LNCaP clone FGC (cell line): Measurements from ENCODE around the gene ARHGAP18.

ENCODE experiments used
- DNase-seq: peaks from one replicate; pipeline ENCODE4 v3.0.0-alpha.2; 2011; ENCODE audit warnings: low read depth
- H3K4me3 ChIP-seq: 2 replicates; pipeline ENCODE4 v1.5.1; 2011; ENCODE audit warnings: mild to moderate bottlenecking, low read depth, low read length, control low read depth
- TF ChIP-seq, protein P1 (sequence below): IDR thresholded peaks from 2 replicates; pipeline ENCODE4 v1.5.1; 2012; ENCODE audit warnings: mild to moderate bottlenecking; ENCODE audit not compliant: control insufficient read depth, insufficient read depth; ENCODE audit errors: extremely low read depth

ARHGAP18 gene

DNA sequence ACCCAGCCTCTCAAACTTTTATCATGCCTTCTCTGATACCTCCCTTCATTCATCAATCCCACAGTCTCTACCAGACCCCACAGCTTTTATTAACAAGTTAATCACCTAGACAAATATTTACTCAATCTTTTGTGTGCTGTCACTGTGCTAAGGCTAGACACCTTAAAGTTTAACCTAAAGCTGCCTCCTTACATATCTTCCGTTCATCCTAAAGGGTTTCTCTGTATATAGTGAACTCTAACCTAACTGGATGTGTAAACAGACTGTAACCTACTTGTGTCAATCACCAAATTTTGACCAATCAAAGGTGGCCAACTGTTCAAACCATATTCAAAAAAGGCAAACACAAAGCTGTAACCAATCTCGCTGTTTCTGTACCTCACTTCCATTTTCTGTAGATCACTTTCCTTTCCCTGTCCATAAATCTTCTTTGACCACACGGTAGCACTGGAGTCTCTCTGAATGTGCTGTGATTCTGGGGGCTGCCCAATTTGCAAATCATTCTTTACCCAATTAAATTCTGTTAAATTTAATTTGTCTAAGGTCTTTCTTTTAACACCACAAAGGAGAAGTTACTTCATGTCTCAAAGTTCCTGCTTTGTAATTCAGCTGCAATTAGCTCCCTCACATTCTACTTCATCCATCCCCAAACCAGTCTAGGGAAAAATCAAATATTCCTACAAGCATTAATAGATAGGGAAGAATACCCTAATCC, 72.5 kb downstream of the ARHGAP18 start:
- H3K4me3 ChIP-seq = no peak overlapping the region
- no peak for DNase-seq
- TF ChIP-seq, protein P1, sequence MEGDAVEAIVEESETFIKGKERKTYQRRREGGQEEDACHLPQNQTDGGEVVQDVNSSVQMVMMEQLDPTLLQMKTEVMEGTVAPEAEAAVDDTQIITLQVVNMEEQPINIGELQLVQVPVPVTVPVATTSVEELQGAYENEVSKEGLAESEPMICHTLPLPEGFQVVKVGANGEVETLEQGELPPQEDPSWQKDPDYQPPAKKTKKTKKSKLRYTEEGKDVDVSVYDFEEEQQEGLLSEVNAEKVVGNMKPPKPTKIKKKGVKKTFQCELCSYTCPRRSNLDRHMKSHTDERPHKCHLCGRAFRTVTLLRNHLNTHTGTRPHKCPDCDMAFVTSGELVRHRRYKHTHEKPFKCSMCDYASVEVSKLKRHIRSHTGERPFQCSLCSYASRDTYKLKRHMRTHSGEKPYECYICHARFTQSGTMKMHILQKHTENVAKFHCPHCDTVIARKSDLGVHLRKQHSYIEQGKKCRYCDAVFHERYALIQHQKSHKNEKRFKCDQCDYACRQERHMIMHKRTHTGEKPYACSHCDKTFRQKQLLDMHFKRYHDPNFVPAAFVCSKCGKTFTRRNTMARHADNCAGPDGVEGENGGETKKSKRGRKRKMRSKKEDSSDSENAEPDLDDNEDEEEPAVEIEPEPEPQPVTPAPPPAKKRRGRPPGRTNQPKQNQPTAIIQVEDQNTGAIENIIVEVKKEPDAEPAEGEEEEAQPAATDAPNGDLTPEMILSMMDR = no peak

DNA sequence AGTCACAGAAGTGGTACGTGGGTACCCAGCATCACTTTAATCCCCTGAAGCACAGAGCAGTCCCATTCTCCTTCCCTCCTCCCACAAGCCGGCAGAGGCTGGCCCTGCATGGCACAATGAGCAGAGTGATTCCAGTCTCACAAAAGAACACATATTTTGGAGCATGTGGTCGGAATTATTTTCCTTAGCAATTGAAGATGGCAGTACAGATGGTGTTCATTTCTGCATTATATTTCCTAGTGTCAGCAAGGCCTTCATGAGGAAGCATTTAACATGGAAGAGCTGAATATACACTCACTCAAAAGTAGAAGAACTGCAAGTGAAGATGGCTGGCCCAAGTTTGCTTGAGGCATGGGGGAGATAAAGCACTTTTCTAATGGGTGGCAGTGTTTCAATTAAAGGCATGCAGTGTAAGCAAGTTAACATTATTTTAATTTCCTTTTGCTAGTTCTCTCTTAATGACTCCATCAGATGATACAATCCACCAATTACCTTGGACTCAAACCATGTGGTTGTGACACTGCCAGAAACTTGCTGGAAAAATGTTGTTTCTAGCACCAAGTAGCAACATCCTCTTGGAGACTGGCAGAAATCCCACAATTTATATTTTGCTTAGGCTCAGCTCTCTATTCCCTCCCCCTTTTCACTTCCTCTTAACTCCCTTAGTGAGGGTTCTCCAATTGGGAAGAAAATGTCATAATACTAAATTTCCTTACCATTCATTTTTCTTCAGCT, 74.4 kb downstream of the ARHGAP18 start:
- no peak overlapping the region for H3K4me3 ChIP-seq
- TF ChIP-seq, protein P1 = no peak
- no peak for DNase-seq

DNA sequence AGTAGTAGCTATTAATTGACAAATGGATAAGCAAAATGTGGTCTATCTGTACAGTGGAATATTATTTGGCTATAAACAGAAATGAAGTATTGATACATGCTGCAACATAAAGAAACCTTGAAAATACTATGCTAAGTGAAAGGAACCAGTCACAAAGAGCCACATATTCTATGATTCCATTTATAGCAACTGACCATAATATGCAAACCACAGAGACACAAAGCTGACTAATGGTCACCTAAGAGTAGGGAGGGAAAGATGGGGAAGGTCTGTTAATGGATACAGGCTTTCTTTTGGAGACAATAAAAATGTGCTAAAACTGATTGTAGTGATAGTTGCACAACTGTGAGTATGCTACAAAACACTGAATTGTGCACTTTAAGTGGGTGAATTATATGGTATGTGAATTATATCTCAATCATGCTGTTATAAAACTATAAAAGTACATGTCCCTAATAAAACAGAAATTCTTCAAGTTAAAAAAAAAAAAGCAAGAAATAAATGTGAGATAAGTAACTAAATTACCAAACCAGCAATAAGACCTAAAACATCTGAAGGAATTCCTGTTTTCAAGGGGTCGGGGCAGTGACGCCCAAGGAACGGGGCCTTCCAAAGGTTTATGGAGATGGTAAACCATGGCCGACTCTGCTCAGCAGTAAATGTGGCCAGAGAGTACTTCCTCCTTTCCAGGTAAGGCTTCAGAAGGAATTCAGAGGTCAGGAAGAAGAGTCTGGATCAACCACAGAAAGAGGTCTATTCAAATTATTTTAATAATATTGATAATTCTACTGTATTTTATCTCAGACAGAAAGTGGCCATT, 75.4 kb downstream of the ARHGAP18 start:
- TF ChIP-seq, protein P1 = no peak
- no peak overlapping the region for H3K4me3 ChIP-seq
- DNase-seq = no peak

DNA sequence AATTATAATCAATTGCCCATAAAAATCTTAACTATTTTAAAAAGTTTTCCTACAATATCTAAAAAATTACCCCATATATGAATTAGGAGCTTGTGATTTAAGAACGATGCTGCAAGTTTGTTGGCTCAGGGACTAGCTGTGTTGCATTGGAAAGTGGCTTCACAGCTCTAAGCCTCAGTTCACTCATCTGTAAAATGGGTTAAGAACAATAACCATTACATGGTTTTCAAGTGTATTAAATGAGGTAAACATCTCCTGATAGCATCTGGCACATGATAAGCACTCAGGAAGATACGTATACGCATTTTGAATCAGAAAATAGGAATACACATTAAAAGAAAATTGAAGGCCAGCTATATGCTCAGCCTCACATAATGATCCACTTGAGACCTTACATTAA, 76.4 kb downstream of the ARHGAP18 start:
- H3K4me3 ChIP-seq = no peak overlapping the region
- no peak for DNase-seq
- TF ChIP-seq, protein P1 = no peak

DNA sequence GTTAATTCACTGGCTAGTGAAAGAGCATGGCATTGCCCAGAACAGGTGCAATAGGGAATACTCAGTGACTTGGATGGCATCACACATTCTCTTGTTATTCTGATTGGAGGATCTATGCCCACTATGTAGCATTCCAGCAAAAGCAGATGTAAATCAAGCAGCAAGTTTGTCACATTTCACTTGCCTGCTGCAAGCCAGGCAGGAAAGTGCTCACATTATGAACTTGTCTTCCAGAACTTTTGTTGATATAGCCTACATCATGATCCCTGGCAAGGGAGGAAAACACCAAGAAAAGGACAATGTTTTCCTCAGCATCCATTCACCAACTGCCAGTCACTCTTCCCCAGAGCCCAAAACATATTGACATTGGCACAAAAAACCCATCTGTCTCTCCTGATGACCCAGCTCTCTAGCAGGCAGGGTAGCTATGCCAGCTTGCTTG, 77.8 kb downstream of the ARHGAP18 start:
- DNase-seq = no peak
- no peak overlapping the region for H3K4me3 ChIP-seq
- TF ChIP-seq, protein P1 = no peak

DNA sequence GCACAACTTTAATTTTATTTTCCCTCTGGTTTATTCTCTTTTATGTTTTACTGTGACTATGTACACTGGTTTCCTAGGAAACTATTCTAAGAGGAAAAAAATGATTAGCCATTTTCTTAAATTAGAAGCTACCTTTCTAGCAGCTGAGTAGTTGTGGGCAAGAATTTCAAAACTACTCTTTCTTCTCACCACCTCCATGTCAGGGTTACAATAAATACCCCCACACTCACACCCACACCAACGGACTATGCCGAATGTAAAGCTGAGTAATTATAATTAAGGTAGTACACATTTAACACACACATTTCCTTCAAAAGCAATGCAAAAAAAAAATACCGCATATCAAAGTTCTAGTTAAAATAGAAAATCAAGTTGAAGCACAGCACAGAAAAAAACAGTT, 78.9 kb downstream of the ARHGAP18 start:
- TF ChIP-seq, protein P1 = no peak
- no peak overlapping the region for H3K4me3 ChIP-seq
- DNase-seq = no peak
